GOT3 (cell line): ENCODE results near the gene PRR29.
"Not testable (repeated sequence)": the region's sequence is repeated elsewhere in the genome, so short reads cannot be mapped to it uniquely, and the experiment has no call there.

Source experiments
- DNase-seq: peaks from one replicate; lab custom pipeline; 2025; ENCODE audit warnings: mixed read lengths; lab: John Stamatoyannopoulos, UW

Gene PRR29

GRCh38 chr17:63974594-63975192, 23.5 kb upstream of the PRR29 start:
- no peak for DNase-seq

- DNase-seq: no peak
Observed at GRCh38 chr17:63975541-63976092, 22.5 kb upstream of the PRR29 start.

GRCh38 chr17:63976702-63977101, 21.4 kb upstream of the PRR29 start:
- DNase-seq: no peak

GRCh38 chr17:63978272-63979200, 19.6 kb upstream of the PRR29 start:
- DNase-seq: no peak

GRCh38 chr17:63982641-63983040, 15.5 kb upstream of the PRR29 start:
- not testable (repeated sequence) for DNase-seq

- DNase-seq: no peak
Observed at GRCh38 chr17:63983320-63983719, 14.8 kb upstream of the PRR29 start.

GRCh38 chr17:63984236-63984635, 13.9 kb upstream of the PRR29 start:
- DNase-seq: no peak

- peak; percentile 21 for DNase-seq
Observed at GRCh38 chr17:63984651-63985386, 13.3 kb upstream of the PRR29 start.

- no peak for DNase-seq
Observed at GRCh38 chr17:63985387-63986140, 12.6 kb upstream of the PRR29 start.

GRCh38 chr17:63986821-63987220, 11.3 kb upstream of the PRR29 start:
- DNase-seq: no peak

GRCh38 chr17:63987221-63988126, 10.7 kb upstream of the PRR29 start:
- no peak for DNase-seq

- DNase-seq: no peak
Observed at GRCh38 chr17:63988127-63988478, 10.0 kb upstream of the PRR29 start.

GRCh38 chr17:63988741-63989621, 9.2 kb upstream of the PRR29 start:
- DNase-seq: no peak

GRCh38 chr17:63989622-63990345, 8.4 kb upstream of the PRR29 start:
- no peak for DNase-seq

GRCh38 chr17:63991611-63992010, 6.5 kb upstream of the PRR29 start:
- DNase-seq: no peak

GRCh38 chr17:63993368-63993985, 4.7 kb upstream of the PRR29 start:
- DNase-seq: no peak

GRCh38 chr17:63995626-63996025, 2.5 kb upstream of the PRR29 start:
- no peak for DNase-seq

- no peak for DNase-seq
Observed at GRCh38 chr17:63996430-63997182, 1.5 kb upstream of the PRR29 start.
